ENCODE results near the gene CNOT6L. TPM values are rescaled to one million over a fixed set of nuclear protein-coding genes. Genes with fewer than 3 reads are reported as not detected.

The CNOT6L gene
- total RNA-seq, 2 experiments from 2014 or later = 160 to 164 TPM

DNA sequence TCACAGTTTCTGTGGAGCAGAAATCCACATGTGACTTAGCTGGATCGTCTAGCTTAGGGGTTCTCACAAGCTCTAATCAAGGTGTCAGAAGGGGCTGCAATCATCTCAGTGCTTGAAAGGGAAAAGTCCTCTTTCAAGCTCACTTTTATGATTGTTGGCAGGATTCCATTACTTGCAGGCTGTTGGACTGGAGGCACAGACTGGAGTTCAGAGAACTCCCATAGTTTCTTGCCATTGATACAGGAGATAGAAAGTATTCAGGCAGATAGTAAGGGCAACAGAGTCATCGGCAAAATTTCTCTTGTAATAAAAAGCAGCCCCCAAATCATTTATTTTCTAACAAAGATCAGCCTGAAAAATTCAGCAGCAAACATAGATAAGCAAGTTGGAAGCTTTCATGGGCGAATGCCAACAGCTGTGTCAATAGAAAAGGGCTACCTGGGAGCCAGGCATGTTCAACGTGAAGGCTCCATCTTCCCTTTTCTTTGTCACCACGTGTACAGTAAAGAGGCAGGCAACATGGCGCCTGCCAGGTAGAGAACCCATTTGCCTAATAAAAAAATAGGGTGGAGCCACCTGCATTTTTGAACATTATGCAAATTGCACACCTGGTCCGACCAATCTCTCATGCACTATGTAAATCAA, 149.1 kb downstream of the CNOT6L start:
- DNase-seq = no peak
- no peak overlapping the region for H3K4me3 Mint-ChIP-seq
- POLR2A ChIA-PET = no interaction called here
- H3K36me3 Mint-ChIP-seq = no peaks in the 10 kb centered on the region
- no peak overlapping the region for H3K27ac Mint-ChIP-seq
- H3K4me1 Mint-ChIP-seq = no peaks in the 10 kb centered on the region
- no peak for ATAC-seq (ENCODE audit: low read depth)
- H3K27me3 Mint-ChIP-seq = no peaks in the 10 kb centered on the region
- H3K9me3 Mint-ChIP-seq = no peaks in the 10 kb centered on the region

DNA sequence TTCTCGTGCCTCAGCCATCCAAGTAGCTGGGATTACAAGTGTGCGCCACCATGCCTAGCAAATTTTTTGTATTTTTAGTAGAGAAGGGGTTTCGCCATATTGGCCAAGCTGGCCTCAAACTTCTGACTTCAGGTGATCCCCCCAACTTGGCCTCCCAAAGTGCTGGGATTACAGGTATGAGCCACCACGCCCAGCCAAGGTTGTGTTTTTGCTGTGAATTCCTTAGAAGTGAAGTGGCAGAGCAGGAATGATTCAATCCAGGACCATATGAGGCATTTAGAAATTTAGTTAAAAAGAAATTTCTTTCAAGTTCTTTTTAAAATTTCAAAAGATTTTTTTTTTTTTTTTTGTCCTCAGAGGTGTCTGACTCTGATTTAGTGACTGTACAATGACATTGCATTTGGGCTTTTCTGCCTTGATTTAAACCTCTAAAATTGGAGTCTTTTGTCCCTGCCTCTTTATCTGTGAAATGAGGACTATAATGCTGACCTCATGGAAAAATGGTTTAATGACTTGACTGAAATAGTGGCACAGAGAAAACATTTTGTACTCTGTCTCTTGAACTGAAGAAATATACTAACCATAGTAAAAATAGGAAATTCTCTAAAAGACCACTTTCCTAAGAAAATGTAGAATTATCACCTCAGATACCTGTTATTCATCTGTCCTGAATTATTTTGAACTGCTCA, 153.6 kb downstream of the CNOT6L start:
- no peaks in the 10 kb centered on the region for H3K4me1 Mint-ChIP-seq
- POLR2A ChIA-PET = no interaction called here
- no peaks in the 10 kb centered on the region for H3K27me3 Mint-ChIP-seq
- H3K27ac Mint-ChIP-seq = no peak overlapping the region
- H3K9me3 Mint-ChIP-seq = no peaks in the 10 kb centered on the region
- no peak for DNase-seq
- H3K36me3 Mint-ChIP-seq = no peaks in the 10 kb centered on the region
- no peak overlapping the region for H3K4me3 Mint-ChIP-seq
- no peak for ATAC-seq (ENCODE audit: low read depth)

Other genes with a start within 250 kb of the CNOT6L start
- not detected for gene CXCL13, start 213.5 kb downstream of the CNOT6L start, total RNA-seq
- gene MRPL1, start 43.5 kb upstream of the CNOT6L start, total RNA-seq = 10 to 100 TPM; 21.4 to 29.6 TPM
- gene FRAS1, start 238.0 kb upstream of the CNOT6L start, total RNA-seq = under 1 TPM; 0.23 to 0.53 TPM